Glomerular visceral epithelial cell (primary cell): ENCODE data around the gene COL9A1.

Experiments used
- DNase-seq: peaks from one replicate; pipeline ENCODE4 v3.0.0-alpha.2; 2016; ENCODE audit errors: extremely low spot score

COL9A1 gene

GRCh38 chr6:70286905-70287304, 16.0 kb downstream of the COL9A1 start:
- no peak for DNase-seq

- no peak for DNase-seq
These were observed 17.7 kb downstream of the COL9A1 start for GRCh38 chr6:70285201-70285600.

GRCh38 chr6:70282919-70283461, 19.9 kb downstream of the COL9A1 start:
- DNase-seq = no peak

- DNase-seq = no peak
These were observed 20.5 kb downstream of the COL9A1 start for GRCh38 chr6:70282312-70282918.

GRCh38 chr6:70281923-70282311, 21.0 kb downstream of the COL9A1 start:
- DNase-seq = no peak

GRCh38 chr6:70280400-70280853, 22.5 kb downstream of the COL9A1 start:
- no peak for DNase-seq

- DNase-seq = no peak
These were observed 25.4 kb downstream of the COL9A1 start for GRCh38 chr6:70277470-70277869.

- DNase-seq = no peak
These were observed 28.5 kb downstream of the COL9A1 start for GRCh38 chr6:70274338-70274737.

- no peak for DNase-seq
These were observed 30.8 kb downstream of the COL9A1 start for GRCh38 chr6:70272071-70272470.

GRCh38 chr6:70270287-70271005, 32.4 kb downstream of the COL9A1 start:
- peak; percentile 17 for DNase-seq

GRCh38 chr6:70266142-70266541, 36.7 kb downstream of the COL9A1 start:
- no peak for DNase-seq

- DNase-seq = no peak
These were observed 38.6 kb downstream of the COL9A1 start for GRCh38 chr6:70264306-70264705.

GRCh38 chr6:70258483-70258882, 44.4 kb downstream of the COL9A1 start:
- DNase-seq = no peak

- no peak for DNase-seq
These were observed 45.1 kb downstream of the COL9A1 start for GRCh38 chr6:70257768-70258273.

- DNase-seq = no peak
These were observed 48.1 kb downstream of the COL9A1 start for GRCh38 chr6:70254784-70255183.

GRCh38 chr6:70253923-70254322, 49.0 kb downstream of the COL9A1 start:
- no peak for DNase-seq

GRCh38 chr6:70252604-70253003, 50.3 kb downstream of the COL9A1 start:
- DNase-seq = no peak

- no peak for DNase-seq
These were observed 56.8 kb downstream of the COL9A1 start for GRCh38 chr6:70246118-70246517.

GRCh38 chr6:70241991-70242420, 60.9 kb downstream of the COL9A1 start:
- DNase-seq = no peak

GRCh38 chr6:70241031-70241430, 61.9 kb downstream of the COL9A1 start:
- no peak for DNase-seq

GRCh38 chr6:70236343-70236742, 66.5 kb downstream of the COL9A1 start:
- DNase-seq = no peak

GRCh38 chr6:70234561-70235236, 68.2 kb downstream of the COL9A1 start:
- no peak for DNase-seq
